Neutrophil (primary cell): ENCODE data around the gene KANK2.

Experiments used
- H3K27ac ChIP-seq: fragments of 200-600 bp; sonication (generic); 2 replicates; pipeline ENCODE4 v1.5.1; 2016; ENCODE audit warnings: mild to moderate bottlenecking, moderate library complexity
- H3K27me3 ChIP-seq: fragments of 200-600 bp; sonication (generic); 2 replicates; pipeline ENCODE4 v1.6.0; 2016; ENCODE audit warnings: mild to moderate bottlenecking
- H3K36me3 ChIP-seq: fragments of 200-600 bp; sonication (generic); 2 replicates; pipeline ENCODE4 v1.5.1; 2017
- H3K4me1 ChIP-seq, 2 experiments: fragments of 200-600 bp in 1 of 2; sonication (generic) in 1 of 2; 1 replicate in 1 of 2; 2 replicates in 1 of 2; pipeline versions ENCODE4 v1.5.1 to v1.6.1; 2013 to 2016; ENCODE audit warnings: low read depth in 1 of 2, low read length in 1 of 2, mild to moderate bottlenecking in 1 of 2, moderate library complexity in 1 of 2; ENCODE audit not compliant: control insufficient read depth in 1 of 2, insufficient read depth in 1 of 2
- H3K4me3 ChIP-seq, 2 experiments: fragments of 200-600 bp in 1 of 2; sonication (generic) in 1 of 2; 1 replicate in 1 of 2; 2 replicates in 1 of 2; pipeline ENCODE4 v1.5.1; 2013 to 2016; ENCODE audit warnings: low read depth in 1 of 2, low read length in 1 of 2, mild to moderate bottlenecking in 1 of 2, moderate library complexity in 1 of 2
- H3K9me3 ChIP-seq: fragments of 200-600 bp; sonication (generic); 2 replicates; pipeline ENCODE4 v1.5.1; 2016
- TF ChIP-seq, protein P1 (sequence below): fragments of 200-600 bp; sonication (generic); IDR thresholded peaks from 2 replicates; pipeline ENCODE4 v1.5.1; 2016; ENCODE audit warnings: antibody characterized with exemption

KANK2 gene

DNA sequence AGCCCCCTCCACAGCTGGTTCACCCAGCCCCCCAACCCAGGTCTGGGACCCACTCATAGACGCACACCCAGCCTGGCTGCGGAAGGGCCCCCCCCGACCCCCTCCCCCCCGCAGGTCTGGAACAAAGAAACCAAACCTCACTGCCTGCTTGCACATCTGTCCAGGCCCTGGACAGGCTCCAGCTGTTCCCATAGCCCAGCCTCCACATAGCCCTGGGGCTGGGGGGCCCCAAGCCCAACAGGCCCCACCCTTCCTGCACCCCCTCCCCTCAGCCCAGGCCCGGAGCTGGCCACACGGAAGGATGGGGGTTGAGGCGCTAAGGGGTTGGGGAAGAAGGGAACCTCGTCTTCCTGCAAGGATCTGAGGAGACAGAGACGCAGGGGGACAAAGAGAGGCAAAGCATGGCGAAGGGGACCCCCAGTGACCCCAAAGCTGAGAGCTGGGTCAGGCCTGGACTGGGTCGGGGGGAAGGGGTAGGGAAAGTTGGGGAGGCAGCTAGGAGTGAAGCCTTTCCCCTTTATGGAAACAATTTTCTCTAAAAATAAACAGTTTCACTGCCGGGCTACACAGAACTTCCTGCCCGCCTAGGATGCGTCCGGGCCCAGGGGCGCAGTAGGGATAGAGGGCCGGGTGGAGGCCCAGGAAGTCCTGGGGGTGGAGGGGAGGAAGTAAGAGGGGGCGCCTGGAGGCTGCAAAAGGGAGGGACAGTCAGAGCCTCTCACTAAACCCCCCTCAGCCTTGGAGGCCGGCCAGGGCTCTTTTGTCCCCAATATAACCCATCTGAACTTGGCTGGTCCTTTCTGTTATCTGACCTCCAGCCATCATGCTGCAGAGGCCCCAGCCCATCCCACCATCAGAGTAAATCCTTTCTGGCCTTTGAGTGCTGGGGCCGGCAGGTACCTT, 2.4 kb downstream of the KANK2 start:
- TF ChIP-seq, protein P1, sequence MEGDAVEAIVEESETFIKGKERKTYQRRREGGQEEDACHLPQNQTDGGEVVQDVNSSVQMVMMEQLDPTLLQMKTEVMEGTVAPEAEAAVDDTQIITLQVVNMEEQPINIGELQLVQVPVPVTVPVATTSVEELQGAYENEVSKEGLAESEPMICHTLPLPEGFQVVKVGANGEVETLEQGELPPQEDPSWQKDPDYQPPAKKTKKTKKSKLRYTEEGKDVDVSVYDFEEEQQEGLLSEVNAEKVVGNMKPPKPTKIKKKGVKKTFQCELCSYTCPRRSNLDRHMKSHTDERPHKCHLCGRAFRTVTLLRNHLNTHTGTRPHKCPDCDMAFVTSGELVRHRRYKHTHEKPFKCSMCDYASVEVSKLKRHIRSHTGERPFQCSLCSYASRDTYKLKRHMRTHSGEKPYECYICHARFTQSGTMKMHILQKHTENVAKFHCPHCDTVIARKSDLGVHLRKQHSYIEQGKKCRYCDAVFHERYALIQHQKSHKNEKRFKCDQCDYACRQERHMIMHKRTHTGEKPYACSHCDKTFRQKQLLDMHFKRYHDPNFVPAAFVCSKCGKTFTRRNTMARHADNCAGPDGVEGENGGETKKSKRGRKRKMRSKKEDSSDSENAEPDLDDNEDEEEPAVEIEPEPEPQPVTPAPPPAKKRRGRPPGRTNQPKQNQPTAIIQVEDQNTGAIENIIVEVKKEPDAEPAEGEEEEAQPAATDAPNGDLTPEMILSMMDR: no peak

DNA sequence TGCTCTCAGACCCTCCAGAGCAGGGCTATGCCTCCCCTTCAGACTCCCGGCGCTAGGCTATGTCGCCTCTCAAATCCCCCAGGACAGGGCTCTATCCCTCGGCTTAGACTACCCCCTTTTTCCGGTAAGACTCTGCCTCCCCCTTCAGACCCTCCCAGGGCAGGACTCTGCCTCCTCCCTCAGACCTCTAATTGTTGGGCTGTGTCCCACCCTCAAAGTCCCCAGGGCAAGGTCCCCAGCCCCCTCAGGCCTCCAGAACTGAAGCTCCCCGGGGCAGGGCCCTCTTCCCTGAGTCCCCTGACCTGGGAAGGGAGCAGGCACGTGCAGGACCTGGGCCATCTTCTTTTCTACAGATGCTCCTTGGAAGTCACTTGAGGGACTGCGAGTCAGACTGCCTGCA, 3.2 kb downstream of the KANK2 start:
- no peak overlapping the region for H3K4me3 ChIP-seq

More for the DNA sequence above, 2.4 kb downstream of the KANK2 start:
- Histone ChIP-seq H3K36me3 (no peaks in the 10 kb centered on the region), H3K9me3 (no peaks in the 10 kb centered on the region), H3K4me1 (peaks cover 12 to 14% of the 10 kb centered on the region in 2 experiments), H3K27me3 (peaks cover 49% of the 10 kb centered on the region), H3K4me3 (no peak overlapping the region), H3K27ac (no peak overlapping the region)

DNA sequence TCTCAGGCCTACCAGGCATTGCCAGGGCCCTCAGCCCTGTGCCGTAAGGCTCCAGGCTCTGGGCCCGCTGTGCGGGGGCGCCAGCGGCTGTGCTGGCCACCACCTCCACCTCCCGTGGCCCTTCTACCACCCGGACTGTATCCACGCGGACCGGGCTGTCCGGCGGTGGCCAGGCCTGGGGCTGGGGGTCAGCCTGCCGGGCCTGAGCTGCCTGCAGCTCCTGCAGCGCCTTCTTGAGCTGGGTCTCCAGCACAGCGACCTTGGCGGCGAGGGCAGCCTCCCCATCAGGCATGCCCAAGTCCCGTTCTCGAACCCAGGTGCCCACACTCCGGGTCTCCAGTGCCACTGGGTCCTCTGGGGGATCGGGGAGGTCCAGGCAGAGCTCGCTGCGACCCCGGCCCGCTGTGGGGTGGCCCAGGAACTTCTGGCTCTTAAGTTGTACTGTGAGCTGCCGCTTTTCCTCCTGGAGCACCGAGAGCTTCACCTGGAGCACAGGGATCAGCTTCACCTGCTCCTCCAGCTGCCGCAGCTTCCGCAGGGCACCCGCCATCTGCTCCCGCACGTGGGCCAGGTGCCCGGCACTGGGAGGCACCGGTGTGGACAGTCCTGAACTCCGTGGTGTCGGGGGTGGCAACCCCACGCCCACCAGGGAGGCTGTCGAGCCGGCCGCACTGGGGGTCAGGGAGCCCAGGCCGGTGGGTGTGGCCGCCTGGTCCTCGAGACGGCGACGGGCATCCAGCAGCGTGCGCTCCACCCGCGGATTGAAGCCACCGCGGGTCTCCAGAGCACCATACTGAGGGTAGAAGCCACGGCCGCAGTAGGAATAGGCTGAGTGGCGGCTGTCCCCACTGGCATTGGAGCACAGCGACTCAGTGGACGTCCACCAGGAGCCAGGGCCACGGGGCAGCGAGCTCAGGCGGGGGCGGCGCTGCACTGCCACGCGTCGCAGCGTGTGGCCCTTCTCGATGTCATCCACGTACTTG, 4.1 kb downstream of the KANK2 start:
- Histone ChIP-seq H3K4me1 (peaks cover 12 to 14% of the 10 kb centered on the region in 2 experiments), H3K9me3 (no peaks in the 10 kb centered on the region), H3K4me3 (no peak overlapping the region), H3K27ac (no peak overlapping the region), H3K36me3 (no peaks in the 10 kb centered on the region), H3K27me3 (peaks cover 39% of the 10 kb centered on the region)
- TF ChIP-seq, protein P1: no peak

More for the DNA sequence above, 3.2 kb downstream of the KANK2 start:
- no peaks in the 10 kb centered on the region for H3K36me3 ChIP-seq
- H3K27me3 ChIP-seq: peaks cover 49% of the 10 kb centered on the region
- H3K4me1 ChIP-seq: peaks cover 12 to 14% of the 10 kb centered on the region in 2 experiments
- H3K27ac ChIP-seq: no peak overlapping the region
- TF ChIP-seq, protein P1: no peak
- no peaks in the 10 kb centered on the region for H3K9me3 ChIP-seq

DNA sequence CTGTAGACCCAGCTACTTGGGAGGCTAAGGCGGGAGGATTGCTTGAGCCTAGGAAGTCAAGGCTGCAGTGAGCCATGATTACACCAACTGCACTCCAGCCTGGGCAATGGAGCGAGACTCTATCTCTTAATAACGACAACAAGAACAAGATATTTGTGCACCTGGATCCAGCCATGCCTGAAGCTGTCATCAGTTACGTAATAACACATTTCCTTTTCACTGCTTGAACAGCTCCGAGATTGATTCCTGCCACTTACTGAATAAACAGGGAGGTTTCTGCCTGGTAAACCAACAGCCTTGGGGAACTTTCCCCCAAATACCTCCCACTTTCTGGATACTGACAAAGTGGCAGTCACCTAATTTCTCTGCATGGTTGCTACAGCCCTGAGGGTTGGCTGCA, 5.4 kb downstream of the KANK2 start:
- Histone ChIP-seq H3K27ac (no peak overlapping the region), H3K9me3 (no peaks in the 10 kb centered on the region), H3K27me3 (peaks cover 26% of the 10 kb centered on the region), H3K4me3 (no peak overlapping the region), H3K36me3 (no peaks in the 10 kb centered on the region), H3K4me1 (peaks cover 5% of the 10 kb centered on the region in 2 experiments)
- TF ChIP-seq, protein P1: no peak

DNA sequence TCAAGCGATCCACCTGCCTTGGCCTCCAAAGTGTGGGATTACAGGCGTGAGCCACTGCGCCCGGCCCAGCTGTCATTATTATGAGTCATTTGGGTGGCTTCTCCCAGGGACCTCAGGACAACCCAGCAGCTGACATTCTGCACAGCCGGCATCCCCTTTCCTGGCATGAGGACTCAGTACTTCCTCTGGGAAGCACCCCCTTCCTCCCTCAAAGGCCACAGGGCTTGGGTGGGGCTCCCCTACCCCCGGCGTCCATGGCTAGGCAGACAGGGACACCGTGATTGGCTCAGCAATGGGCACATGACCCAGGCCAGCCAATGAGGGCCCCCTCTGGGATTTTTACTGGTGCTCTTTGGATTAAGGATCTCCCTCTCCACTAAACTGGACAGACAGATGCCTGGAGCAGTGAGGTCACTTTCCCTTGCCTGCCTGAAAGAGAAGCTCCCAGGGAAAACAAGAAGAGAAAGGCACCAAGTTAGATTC, 6.0 kb downstream of the KANK2 start:
- Histone ChIP-seq H3K27ac (no peak overlapping the region), H3K4me3 (no peak overlapping the region), H3K9me3 (no peaks in the 10 kb centered on the region), H3K4me1 (peaks cover 0 to under 1% of the 10 kb centered on the region in 2 experiments), H3K36me3 (no peaks in the 10 kb centered on the region), H3K27me3 (peaks cover 20% of the 10 kb centered on the region)
- TF ChIP-seq, protein P1: no peak
